Skeletal muscle cell (primary cell): Measurements from ENCODE around the gene RASGEF1B.
A peak's percentile ranks its signal among the peaks of the same experiment; 100 is the strongest.
"Not testable (repeated sequence)": the region's sequence is repeated elsewhere in the genome, so short reads cannot be mapped to it uniquely, and the experiment has no call there.

Experiments used
- DNase-seq: peaks from one replicate; pipeline ENCODE4 v3.0.0-alpha.2; 2010; ENCODE audit warnings: low read depth
- H3K4me3 ChIP-seq: 2 replicates; pipeline ENCODE4 v1.5.1; 2011; ENCODE audit warnings: low read depth, mild to moderate bottlenecking, control low read depth, low read length, moderate library complexity

RASGEF1B gene

DNA sequence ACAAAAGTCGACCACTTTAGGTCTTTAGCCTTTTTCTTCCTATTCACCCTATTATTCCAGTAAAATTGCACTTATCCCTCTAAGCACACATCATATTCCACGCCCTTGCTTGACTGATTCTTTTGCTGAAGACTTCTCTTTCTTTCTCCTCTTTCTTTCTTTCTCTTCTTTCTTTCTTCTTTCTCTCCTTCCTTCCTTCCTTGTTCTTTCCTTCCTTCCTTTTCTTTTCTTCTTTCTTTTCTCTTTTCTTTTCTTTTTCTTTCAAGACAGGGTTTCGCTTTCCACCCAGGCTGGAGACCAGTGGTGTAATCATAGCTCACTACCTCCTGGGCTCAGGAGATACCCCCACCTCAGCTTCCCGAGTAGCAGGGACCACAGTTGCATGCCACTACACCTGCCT lies 61.9 kb downstream of the RASGEF1B start:
- H3K4me3 ChIP-seq: no peak overlapping the region
- DNase-seq: no peak

DNA sequence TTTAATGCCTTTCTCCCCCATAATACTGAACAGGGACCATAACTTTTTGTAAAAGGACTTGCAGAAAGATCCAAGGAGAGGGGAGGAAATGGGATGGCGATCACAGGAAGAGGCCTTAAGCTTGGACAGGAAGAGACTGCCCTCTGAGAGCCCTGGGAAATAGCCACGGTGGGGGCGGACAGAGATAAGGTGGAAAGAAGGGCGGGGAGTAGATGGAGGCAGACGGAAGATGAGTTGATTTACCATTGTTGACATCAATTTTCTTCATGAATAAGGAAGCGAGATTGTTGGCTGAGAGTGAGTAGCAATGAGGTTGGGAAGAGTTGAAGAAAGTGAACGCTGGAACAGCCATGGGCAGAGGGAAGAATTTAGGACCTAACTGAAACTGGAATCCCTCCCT lies 63.4 kb downstream of the RASGEF1B start:
- no peak for DNase-seq
- no peak overlapping the region for H3K4me3 ChIP-seq

DNA sequence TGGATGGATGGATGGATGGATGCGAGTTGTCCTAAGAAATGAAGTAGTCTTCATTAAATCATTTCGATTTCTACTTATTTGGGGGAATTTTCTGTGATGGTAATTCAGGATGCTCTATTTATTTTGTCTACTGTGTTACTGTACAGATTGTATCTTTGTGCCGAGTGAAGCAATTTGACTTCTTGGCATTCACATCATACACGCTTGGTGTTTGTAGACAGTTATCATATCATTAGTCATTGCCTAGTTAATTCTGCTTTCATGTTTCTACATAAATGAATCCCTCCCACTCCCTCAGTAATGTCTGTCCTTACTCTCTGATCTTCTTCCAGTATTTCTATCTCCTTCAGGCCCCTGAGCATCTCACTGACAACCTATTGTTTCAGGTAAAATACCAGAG lies 64.0 kb downstream of the RASGEF1B start:
- no peak for DNase-seq
- no peak overlapping the region for H3K4me3 ChIP-seq

DNA sequence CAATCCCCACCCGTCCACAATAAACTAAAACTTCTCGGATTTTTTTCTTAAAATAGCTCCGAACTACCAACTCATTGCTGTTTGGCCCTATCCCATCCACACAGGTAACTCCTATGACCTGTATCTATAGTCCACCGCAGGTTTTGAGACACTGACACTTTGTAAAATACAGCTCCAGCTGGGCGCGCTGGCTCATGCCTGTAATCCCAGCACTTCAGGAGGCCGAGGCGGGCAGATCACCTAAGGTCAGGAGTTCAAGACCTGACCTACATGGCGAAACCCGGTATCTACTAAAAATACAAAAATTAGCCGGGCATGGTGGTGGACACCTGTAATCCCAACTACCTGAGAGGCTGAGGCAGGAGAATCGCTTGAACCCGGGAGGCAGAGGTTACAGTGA lies 65.2 kb downstream of the RASGEF1B start:
- not testable (repeated sequence) for H3K4me3 ChIP-seq, DNase-seq

DNA sequence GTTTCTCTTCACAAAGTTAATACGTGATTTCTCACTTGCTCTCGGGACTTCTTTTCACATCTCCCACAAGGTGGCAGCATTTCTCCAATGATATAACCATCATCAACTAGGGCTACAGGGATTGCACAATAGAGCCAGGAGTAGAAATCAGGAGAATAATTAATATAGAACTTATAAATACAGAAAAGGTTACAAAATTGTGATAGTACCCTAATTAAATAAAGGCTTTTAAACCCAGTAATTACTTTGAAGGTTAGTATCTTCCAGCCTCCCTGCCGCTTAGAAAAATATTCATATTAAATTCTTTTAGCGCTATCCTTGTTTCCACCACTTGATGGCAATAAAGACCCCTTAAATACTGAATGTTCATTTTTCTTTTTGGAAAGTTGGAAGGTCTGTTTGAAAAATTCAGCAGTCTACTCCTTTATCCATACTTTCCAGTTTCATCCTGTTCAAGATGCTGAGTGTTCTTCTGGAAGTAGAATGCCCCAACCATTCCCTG lies 65.8 kb downstream of the RASGEF1B start:
- H3K4me3 ChIP-seq: no peak overlapping the region

DNA sequence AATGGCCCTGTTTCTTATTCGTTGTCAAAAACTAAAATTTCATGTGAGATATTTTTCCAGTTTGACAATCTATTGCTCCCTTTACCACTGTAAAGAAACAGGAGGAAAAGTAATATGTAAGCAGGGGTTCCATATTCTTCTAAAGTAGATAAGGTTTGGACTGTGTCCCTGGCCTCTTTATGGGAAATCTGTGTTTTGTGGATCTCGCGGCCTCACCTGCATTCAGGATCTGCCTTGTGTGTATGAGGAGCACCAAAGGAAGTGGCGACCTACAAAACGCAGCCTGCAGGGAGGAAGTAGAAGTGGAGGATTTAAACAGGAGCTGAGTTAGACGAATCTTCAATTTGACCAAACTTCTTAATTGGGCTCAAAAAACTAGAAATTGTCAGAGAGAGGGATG lies 67.0 kb downstream of the RASGEF1B start:
- DNase-seq: no peak
- no peak overlapping the region for H3K4me3 ChIP-seq

More for the DNA sequence above, 65.8 kb downstream of the RASGEF1B start:
- DNase-seq: peak; percentile 41

DNA sequence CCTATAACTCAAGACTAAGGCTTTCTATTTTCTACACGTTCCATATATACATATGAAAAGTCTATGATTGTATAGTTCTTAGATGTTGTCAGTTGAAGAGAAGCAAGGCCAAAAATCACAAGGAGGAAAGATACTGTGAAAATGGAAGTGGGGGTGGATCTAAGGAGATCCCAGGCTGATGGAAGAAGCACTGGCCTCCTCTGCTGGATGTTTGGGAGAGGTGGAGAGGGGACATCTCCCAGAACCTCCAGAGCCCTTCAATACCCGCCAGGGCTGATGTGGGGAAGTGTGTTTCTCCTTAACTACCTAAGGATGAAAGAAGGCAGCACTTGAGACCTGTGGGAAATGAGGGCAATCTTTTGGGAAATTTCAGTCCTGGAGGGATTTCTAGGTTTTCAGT lies 67.4 kb downstream of the RASGEF1B start:
- DNase-seq: no peak
- H3K4me3 ChIP-seq: no peak overlapping the region

DNA sequence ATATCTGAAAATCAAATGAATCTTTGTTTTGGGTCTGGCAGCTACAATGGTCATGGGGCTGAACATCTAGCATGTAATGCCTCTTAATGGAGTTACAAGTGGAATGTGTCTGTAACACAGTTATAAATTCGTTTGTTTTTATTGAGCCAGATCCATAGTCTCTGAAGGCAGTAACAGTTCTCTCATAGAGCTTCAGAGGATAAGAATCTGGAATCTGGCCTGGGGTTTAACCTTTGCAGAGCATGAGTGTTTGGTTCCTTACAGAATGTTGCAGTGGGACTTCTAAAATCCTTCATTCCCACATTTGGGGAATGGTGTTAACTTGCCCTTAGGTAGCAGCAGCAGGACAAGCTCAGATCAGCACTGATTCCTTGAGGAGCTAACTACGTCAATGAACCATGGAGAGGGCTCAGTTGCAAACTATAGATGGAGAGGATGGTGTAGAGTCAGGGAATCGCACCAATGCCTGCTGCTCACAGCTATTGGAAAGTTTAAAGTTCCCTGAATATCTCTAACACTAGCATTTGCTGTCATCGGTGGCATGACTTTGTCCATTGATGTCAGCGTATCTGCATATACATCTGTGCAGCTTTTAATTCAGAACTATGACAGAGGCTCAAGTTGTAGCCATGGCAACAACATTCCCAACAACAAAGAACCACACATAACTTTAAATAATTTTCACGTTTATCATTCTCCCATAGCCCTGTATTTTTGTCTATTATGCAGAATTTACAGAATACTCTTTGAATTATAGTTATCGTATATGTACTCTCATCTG lies 72.2 kb downstream of the RASGEF1B start:
- no peak overlapping the region for H3K4me3 ChIP-seq
- DNase-seq: no peak

DNA sequence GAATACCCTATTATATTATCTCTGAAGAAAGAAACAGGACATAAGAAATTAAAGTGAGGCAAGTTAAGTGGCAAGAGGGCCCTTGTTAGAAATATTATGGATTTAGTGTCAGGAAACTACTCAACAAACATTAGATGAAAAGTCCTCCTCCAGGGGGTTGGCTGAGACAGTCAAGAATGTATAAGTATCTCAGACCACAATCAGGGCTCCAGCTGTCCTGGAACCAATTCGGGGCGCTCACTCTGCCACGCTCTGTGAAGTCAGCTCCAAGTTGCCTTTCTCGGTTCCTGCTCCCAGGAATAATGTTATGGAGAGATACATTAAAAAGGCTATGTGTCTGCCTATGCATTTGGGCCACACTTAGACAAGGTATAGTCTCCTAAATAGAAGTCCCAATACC lies 73.3 kb downstream of the RASGEF1B start:
- no peak for DNase-seq

DNA sequence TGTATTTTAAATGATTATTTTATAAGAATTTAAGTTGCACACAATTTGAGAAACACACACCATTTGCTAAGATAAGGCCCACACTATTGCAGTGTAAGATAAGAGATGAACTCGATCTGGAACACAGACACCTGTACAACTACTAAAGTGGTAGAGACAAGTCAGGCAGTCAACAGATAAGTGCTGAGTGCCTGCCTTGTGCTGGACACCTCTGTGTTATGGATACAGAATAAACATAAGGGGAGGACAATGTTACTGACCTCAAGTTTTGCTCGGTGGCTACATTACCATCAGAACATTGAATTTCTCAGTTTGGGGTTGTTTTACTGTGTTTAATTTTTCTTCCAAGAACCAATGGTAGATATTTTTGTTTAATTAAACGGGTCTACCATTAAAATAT lies 74.1 kb downstream of the RASGEF1B start:
- DNase-seq: no peak
- no peak overlapping the region for H3K4me3 ChIP-seq

More for the DNA sequence above, 73.3 kb downstream of the RASGEF1B start:
- no peak overlapping the region for H3K4me3 ChIP-seq

DNA sequence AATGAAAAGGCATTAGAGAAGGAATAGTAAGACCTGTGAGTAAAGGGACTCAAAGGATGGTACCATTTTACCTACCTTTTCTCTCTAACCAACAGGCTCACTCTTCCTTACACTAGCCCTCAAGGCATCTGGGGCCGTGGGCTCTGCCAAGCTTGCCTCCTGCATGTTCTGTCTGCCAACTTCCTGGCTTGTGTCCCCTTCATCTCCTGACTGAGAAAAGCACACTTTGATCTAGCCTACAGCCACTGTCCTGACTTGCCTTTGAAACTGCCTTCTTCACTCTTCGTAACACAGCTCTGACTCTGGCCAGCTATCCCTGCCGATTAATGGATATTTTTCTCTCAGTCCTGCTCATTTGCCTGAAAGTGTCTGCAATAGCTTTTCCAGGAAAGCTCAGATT lies 76.5 kb downstream of the RASGEF1B start:
- no peak for DNase-seq
- H3K4me3 ChIP-seq: no peak overlapping the region

DNA sequence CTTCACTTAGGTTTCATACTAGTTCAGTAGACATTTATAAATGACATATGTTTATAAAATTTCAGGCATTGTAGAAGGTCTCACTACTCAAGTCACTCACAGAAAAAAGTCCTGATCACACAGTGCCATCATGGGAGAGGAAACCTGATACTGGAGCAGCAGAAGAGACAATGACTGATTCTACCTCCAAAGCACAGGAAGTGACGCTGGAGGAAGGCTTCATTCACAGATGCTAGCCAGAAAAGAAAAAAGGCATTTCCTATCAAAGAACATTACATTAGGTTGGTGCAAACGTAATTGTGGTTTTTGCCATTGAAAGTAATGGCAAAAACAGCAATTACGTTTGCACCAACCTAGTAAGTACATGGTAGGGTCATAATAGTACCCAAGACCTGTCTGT lies 79.5 kb downstream of the RASGEF1B start:
- DNase-seq: no peak
- H3K4me3 ChIP-seq: no peak overlapping the region

DNA sequence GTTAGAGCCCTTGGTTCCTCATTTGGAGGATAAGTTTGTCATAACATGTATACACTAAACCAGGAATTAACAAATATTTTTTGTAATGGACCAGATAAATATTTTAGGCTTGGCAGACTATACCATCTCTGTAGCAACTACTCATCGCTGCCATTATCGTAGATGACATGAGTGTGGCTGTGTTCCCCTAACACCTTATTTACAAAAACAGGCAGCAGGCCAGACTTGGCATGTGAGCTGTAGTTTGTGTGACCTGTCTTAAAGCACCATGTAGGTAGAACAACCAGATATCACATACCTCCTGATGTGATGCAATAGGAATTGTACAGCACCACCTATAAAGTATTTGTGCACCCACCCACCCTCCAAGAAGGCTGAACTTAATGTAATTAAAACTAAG lies 82.0 kb downstream of the RASGEF1B start:
- no peak for DNase-seq
- H3K4me3 ChIP-seq: no peak overlapping the region

DNA sequence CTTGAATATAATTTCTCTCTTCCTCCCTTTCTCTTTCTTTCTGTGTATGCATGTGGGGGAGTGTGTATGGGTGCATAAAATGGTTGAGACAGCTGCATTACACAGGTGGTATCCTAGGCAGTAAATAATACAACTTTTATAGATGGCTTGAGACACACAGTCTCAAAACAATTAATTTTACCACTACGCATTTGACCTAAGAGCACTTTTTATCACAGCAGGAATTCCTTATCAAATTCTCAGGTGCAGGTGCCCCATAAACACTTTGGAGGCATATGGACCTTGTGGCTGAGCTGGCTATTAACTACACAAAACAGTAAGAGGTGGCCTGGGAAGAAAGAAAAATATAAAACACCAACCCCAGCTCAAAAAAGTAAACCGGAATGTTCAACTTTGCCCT lies 91.3 kb downstream of the RASGEF1B start:
- no peak for DNase-seq
- no peak overlapping the region for H3K4me3 ChIP-seq

DNA sequence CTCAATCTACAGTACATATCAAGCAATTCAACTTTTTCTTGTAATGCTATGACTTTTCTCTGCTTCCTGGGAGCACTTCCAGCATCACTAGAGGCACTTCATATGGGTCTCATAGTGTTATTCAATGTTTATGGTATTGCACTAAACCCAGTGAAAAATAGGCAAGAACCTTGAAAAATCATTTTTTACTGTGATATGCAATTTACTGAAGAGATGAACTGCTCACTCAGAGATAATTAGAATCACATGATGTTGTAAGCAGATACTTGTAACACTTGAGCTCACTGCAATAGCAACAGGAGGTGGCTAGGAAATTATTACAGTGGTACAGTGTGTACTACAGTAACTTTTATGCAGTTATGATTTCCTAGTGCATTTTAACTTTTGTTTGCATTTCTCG lies 93.3 kb downstream of the RASGEF1B start:
- DNase-seq: no peak
- H3K4me3 ChIP-seq: no peak overlapping the region

DNA sequence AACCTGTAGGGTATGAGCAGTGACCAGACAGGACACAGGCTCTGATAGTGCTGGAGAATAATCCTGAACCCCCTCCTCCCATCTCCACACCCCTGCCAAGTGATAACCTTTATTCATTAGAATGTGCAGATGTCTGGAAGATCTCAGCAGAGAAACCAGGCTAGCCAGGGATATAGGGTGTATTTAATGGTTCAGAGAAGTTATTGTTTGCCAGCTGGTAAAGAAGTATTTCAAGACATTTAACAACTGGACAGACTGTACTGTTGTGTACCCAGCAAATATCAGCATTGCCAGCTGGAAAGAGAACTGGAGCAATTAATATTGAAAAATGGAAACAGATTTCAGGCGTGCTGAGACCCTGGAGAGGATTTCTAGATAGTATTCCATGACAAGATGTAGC lies 94.5 kb downstream of the RASGEF1B start:
- DNase-seq: no peak
- H3K4me3 ChIP-seq: no peak overlapping the region

DNA sequence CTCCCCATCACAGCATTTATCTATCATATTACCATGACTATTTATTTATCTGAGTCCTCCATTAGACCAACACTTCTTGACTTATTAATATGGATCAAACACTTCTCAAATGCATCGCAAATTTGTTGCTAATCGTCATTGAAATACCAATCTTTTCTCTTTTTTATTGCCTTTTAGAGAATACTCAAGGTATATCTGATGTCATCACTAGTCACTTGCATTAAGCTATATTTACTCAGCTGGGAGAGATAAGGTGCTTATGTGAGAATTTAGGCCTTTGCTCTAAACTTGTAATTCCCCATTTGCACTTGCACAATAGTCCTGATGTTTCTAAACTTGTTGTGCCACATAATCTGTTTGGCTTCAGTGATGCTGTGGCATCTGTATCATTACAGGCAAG lies 95.0 kb downstream of the RASGEF1B start:
- no peak overlapping the region for H3K4me3 ChIP-seq

More for the DNA sequence above, 95.0 kb downstream of the RASGEF1B start:
- DNase-seq: no peak
